WTC11 (cell line): ENCODE measurements around the gene DHX34. TPM values are rescaled to one million over a fixed set of nuclear protein-coding genes. Genes with fewer than 3 reads are reported as not detected.

Source experiments
- ATAC-seq: fragments of 200-7000 bp; cut with Tn5 transposase; 2 replicates; pipeline ENCODE4 v1.10.0; 2021; ENCODE audit warnings: mild to moderate bottlenecking, moderate library complexity
- CTCF ChIA-PET: fragments of 300-600 bp; sonication (Branson Sonifier 250); formaldehyde crosslinking; loops from one replicate; lab custom pipeline; 2021; ENCODE audit warnings: antibody characterized with exemption; lab: Charles Lee
- POLR2A ChIA-PET: fragments of 350-600 bp; sonication (Branson Sonifier 250); formaldehyde crosslinking; loops from one replicate; lab custom pipeline; 2021; ENCODE audit warnings: antibody characterized with exemption; lab: Charles Lee
- DNase-seq: peaks from one replicate; pipeline ENCODE4 v3.0.0; 2021; ENCODE audit warnings: low spot score
- H3K27ac Mint-ChIP-seq: 2 replicates; pipeline ENCODE4 v1.8.0; 2021; ENCODE audit warnings: mixed read lengths
- H3K27me3 Mint-ChIP-seq: 2 replicates; pipeline ENCODE4 v1.8.0; 2021; ENCODE audit warnings: low read depth, mild to moderate bottlenecking, moderate library complexity, mixed read lengths
- H3K36me3 Mint-ChIP-seq: 2 replicates; pipeline ENCODE4 v1.8.0; 2021; ENCODE audit warnings: mixed read lengths
- H3K4me1 Mint-ChIP-seq: 2 replicates; pipeline ENCODE4 v1.8.0; 2022; ENCODE audit warnings: mixed read lengths
- H3K4me3 Mint-ChIP-seq: 2 replicates; pipeline ENCODE4 v1.8.0; 2021; ENCODE audit warnings: mild to moderate bottlenecking, moderate library complexity, mixed read lengths
- H3K9me3 Mint-ChIP-seq: 2 replicates; pipeline ENCODE4 v1.8.0; 2021; ENCODE audit warnings: mixed read lengths
- ATF1 ChIP-seq: sonication (generic); formaldehyde crosslinking; IDR thresholded peaks from 2 replicates; pipeline ENCODE4 v1.8.1; 2023; ENCODE audit warnings: mild to moderate bottlenecking, moderate library complexity, missing genetic modification reagents
- EMX1 ChIP-seq: fragments of 250-450 bp; sonication (Bioruptor Pico); IDR thresholded peaks from 2 replicates; pipeline ENCODE4 v1.8.0; 2021; ENCODE audit warnings: mild to moderate bottlenecking
- FOXJ3 ChIP-seq: sonication (generic); formaldehyde crosslinking; IDR thresholded peaks from 2 replicates; pipeline ENCODE4 v1.9.0; 2021; ENCODE audit warnings: missing genetic modification reagents, mild to moderate bottlenecking, borderline replicate concordance
- FOXK1 ChIP-seq: sonication (generic); formaldehyde crosslinking; IDR thresholded peaks from 2 replicates; pipeline ENCODE4 v1.8.0; 2022; ENCODE audit warnings: mild to moderate bottlenecking, moderate library complexity, missing genetic modification reagents
- JAZF1 ChIP-seq: fragments of 250-450 bp; sonication (Bioruptor Pico); IDR thresholded peaks from 2 replicates; pipeline ENCODE4 v1.9.0; 2021; ENCODE audit warnings: moderate library complexity, mild to moderate bottlenecking, inconsistent platforms
- SMAD3 ChIP-seq: sonication (generic); formaldehyde crosslinking; IDR thresholded peaks from 2 replicates; pipeline ENCODE4 v1.8.0; 2022; ENCODE audit warnings: missing genetic modification reagents, mild to moderate bottlenecking, borderline replicate concordance
- ZNF232 ChIP-seq: sonication (generic); formaldehyde crosslinking; IDR thresholded peaks from 2 replicates; pipeline ENCODE4 v1.8.0; 2022; ENCODE audit warnings: mild to moderate bottlenecking, missing genetic modification reagents
- ZNF317 ChIP-seq: sonication (generic); formaldehyde crosslinking; IDR thresholded peaks from 2 replicates; pipeline ENCODE4 v1.8.1; 2023; ENCODE audit warnings: low read depth, mild to moderate bottlenecking, moderate library complexity, missing genetic modification reagents, borderline replicate concordance
- total RNA-seq: library from RNA; stranded (reverse); gene quantifications from 3 replicates; pipeline ENCODE4 v1.2.3, GENCODE V29; 2021
- TF ChIP-seq, protein P1 (sequence below): sonication (generic); formaldehyde crosslinking; IDR thresholded peaks from 2 replicates; pipeline ENCODE4 v1.8.1; 2022; ENCODE audit warnings: mild to moderate bottlenecking, missing genetic modification reagents, moderate library complexity, borderline replicate concordance
- TF ChIP-seq, protein P2 (sequence below): sonication (generic); formaldehyde crosslinking; IDR thresholded peaks from 2 replicates; pipeline ENCODE4 v1.8.1; 2023; ENCODE audit warnings: mild to moderate bottlenecking, missing genetic modification reagents
- TF ChIP-seq, protein P3 (sequence below): sonication (generic); formaldehyde crosslinking; IDR thresholded peaks from 2 replicates; pipeline ENCODE4 v1.8.0; 2023; ENCODE audit warnings: missing genetic modification reagents, mild to moderate bottlenecking, borderline replicate concordance
- TF ChIP-seq, protein P4 (sequence below): sonication (generic); formaldehyde crosslinking; IDR thresholded peaks from 2 replicates; pipeline ENCODE4 v1.8.0; 2022; ENCODE audit warnings: mild to moderate bottlenecking, missing genetic modification reagents
- TF ChIP-seq, protein P5 (sequence below): sonication (generic); formaldehyde crosslinking; IDR thresholded peaks from 2 replicates; pipeline ENCODE4 v1.8.1; 2023; ENCODE audit warnings: mild to moderate bottlenecking, moderate library complexity, missing genetic modification reagents
- TF ChIP-seq, protein P6 (sequence below): sonication (generic); formaldehyde crosslinking; conservative IDR thresholded peaks from 2 replicates; pipeline ENCODE4 v1.8.1; 2022; ENCODE audit warnings: mild to moderate bottlenecking, missing genetic modification reagents
- TF ChIP-seq, protein P7 (sequence below): sonication (generic); formaldehyde crosslinking; IDR thresholded peaks from 2 replicates; pipeline ENCODE4 v1.8.1; 2022; ENCODE audit warnings: low read depth, mild to moderate bottlenecking, moderate library complexity, missing genetic modification reagents, borderline replicate concordance

The DHX34 gene
- total RNA-seq, 1 experiment from 2014 or later, result 35.6 TPM

DNA sequence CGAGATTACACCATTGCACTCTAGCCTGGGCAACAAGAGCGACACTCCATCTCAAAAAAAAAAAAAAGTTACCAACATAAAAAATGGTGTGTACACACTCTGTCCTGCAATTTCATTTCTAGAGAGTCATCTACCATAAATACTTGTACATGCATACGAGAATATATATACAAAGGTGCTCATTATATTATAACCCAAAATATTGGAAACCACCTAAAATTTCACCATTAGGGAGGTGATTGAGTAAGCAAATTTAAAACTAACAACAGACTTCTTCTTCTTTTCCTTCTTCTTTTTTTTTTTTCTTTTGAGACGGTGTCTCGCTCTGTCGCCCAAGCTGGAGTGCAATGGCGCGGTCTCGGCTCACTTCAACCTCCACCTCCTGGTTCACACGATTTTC, 46.9 kb upstream of the DHX34 start (continued):
- no peak for TF ChIP-seq SMAD3
- TF ChIP-seq FOXJ3 (CRISPR knock-in tag), result no peak
- TF ChIP-seq, protein P1, sequence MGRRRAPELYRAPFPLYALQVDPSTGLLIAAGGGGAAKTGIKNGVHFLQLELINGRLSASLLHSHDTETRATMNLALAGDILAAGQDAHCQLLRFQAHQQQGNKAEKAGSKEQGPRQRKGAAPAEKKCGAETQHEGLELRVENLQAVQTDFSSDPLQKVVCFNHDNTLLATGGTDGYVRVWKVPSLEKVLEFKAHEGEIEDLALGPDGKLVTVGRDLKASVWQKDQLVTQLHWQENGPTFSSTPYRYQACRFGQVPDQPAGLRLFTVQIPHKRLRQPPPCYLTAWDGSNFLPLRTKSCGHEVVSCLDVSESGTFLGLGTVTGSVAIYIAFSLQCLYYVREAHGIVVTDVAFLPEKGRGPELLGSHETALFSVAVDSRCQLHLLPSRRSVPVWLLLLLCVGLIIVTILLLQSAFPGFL, result no peak
- no peak for TF ChIP-seq ZNF317 (CRISPR knock-in tag)

DNA sequence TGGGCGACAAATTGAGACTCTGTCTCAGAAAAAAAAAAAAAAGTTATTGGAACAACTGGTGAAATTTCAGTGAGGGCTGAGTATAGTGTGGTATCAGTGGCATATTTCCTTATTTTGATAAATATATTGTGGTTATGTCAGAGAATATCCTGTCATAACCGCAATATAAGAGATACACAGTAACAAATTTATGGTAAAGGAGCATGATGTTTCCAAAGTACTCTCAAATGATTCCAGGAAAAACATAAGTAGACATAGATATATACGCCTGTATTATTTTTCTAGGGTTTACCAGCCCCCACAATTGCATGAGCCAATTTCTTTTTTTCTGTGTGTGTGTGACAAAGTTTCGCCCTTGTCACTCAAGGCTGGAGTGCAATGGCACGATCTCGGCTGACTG, 45.1 kb upstream of the DHX34 start:
- no peak overlapping the region for H3K4me3 Mint-ChIP-seq
- POLR2A ChIA-PET, result no interaction called here
- H3K4me1 Mint-ChIP-seq, result peaks cover 2% of the 10 kb centered on the region
- H3K27ac Mint-ChIP-seq, result no peak overlapping the region
- CTCF ChIA-PET, result interaction anchor here (0.7 to 2.5 kb wide), 2 partner anchors 41 to 45 kb away, joined by 3 to 16 read pairs; partner anchors contain the start of gene DHX34
- H3K9me3 Mint-ChIP-seq, result no peaks in the 10 kb centered on the region
- peaks cover 11% of the 10 kb centered on the region for H3K27me3 Mint-ChIP-seq
- no peak for ATAC-seq
- no peaks in the 10 kb centered on the region for H3K36me3 Mint-ChIP-seq
- TF ChIP-seq, protein P2, sequence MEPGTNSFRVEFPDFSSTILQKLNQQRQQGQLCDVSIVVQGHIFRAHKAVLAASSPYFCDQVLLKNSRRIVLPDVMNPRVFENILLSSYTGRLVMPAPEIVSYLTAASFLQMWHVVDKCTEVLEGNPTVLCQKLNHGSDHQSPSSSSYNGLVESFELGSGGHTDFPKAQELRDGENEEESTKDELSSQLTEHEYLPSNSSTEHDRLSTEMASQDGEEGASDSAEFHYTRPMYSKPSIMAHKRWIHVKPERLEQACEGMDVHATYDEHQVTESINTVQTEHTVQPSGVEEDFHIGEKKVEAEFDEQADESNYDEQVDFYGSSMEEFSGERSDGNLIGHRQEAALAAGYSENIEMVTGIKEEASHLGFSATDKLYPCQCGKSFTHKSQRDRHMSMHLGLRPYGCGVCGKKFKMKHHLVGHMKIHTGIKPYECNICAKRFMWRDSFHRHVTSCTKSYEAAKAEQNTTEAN (CRISPR knock-in tag), result no peak
- TF ChIP-seq, protein P3, sequence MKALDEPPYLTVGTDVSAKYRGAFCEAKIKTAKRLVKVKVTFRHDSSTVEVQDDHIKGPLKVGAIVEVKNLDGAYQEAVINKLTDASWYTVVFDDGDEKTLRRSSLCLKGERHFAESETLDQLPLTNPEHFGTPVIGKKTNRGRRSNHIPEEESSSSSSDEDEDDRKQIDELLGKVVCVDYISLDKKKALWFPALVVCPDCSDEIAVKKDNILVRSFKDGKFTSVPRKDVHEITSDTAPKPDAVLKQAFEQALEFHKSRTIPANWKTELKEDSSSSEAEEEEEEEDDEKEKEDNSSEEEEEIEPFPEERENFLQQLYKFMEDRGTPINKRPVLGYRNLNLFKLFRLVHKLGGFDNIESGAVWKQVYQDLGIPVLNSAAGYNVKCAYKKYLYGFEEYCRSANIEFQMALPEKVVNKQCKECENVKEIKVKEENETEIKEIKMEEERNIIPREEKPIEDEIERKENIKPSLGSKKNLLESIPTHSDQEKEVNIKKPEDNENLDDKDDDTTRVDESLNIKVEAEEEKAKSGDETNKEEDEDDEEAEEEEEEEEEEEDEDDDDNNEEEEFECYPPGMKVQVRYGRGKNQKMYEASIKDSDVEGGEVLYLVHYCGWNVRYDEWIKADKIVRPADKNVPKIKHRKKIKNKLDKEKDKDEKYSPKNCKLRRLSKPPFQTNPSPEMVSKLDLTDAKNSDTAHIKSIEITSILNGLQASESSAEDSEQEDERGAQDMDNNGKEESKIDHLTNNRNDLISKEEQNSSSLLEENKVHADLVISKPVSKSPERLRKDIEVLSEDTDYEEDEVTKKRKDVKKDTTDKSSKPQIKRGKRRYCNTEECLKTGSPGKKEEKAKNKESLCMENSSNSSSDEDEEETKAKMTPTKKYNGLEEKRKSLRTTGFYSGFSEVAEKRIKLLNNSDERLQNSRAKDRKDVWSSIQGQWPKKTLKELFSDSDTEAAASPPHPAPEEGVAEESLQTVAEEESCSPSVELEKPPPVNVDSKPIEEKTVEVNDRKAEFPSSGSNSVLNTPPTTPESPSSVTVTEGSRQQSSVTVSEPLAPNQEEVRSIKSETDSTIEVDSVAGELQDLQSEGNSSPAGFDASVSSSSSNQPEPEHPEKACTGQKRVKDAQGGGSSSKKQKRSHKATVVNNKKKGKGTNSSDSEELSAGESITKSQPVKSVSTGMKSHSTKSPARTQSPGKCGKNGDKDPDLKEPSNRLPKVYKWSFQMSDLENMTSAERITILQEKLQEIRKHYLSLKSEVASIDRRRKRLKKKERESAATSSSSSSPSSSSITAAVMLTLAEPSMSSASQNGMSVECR, result no peak
- TF ChIP-seq ZNF232 (CRISPR knock-in tag) (no peak), ATF1 (CRISPR knock-in tag) (no peak), FOXK1 (no peak), JAZF1 (CRISPR knock-in tag) (no peak), EMX1 (CRISPR knock-in tag) (no peak)
- TF ChIP-seq, protein P4, sequence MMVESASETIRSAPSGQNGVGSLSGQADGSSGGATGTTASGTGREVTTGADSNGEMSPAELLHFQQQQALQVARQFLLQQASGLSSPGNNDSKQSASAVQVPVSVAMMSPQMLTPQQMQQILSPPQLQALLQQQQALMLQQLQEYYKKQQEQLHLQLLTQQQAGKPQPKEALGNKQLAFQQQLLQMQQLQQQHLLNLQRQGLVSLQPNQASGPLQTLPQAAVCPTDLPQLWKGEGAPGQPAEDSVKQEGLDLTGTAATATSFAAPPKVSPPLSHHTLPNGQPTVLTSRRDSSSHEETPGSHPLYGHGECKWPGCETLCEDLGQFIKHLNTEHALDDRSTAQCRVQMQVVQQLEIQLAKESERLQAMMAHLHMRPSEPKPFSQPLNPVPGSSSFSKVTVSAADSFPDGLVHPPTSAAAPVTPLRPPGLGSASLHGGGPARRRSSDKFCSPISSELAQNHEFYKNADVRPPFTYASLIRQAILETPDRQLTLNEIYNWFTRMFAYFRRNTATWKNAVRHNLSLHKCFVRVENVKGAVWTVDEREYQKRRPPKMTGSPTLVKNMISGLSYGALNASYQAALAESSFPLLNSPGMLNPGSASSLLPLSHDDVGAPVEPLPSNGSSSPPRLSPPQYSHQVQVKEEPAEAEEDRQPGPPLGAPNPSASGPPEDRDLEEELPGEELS (CRISPR knock-in tag), result no peak
- TF ChIP-seq, protein P5, sequence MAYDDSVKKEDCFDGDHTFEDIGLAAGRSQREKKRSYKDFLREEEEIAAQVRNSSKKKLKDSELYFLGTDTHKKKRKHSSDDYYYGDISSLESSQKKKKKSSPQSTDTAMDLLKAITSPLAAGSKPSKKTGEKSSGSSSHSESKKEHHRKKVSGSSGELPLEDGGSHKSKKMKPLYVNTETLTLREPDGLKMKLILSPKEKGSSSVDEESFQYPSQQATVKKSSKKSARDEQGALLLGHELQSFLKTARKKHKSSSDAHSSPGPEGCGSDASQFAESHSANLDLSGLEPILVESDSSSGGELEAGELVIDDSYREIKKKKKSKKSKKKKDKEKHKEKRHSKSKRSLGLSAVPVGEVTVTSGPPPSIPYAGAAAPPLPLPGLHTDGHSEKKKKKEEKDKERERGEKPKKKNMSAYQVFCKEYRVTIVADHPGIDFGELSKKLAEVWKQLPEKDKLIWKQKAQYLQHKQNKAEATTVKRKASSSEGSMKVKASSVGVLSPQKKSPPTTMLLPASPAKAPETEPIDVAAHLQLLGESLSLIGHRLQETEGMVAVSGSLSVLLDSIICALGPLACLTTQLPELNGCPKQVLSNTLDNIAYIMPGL (CRISPR knock-in tag), result no peak
- TF ChIP-seq, protein P6, sequence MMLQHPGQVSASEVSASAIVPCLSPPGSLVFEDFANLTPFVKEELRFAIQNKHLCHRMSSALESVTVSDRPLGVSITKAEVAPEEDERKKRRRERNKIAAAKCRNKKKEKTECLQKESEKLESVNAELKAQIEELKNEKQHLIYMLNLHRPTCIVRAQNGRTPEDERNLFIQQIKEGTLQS (CRISPR knock-in tag), result no peak
- TF ChIP-seq, protein P7, sequence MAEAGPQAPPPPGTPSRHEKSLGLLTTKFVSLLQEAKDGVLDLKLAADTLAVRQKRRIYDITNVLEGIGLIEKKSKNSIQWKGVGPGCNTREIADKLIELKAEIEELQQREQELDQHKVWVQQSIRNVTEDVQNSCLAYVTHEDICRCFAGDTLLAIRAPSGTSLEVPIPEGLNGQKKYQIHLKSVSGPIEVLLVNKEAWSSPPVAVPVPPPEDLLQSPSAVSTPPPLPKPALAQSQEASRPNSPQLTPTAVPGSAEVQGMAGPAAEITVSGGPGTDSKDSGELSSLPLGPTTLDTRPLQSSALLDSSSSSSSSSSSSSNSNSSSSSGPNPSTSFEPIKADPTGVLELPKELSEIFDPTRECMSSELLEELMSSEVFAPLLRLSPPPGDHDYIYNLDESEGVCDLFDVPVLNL (CRISPR knock-in tag), result no peak
- no peak for DNase-seq
